ENCODE data around the gene RPS24. TPM values are rescaled to one million over a fixed set of nuclear protein-coding genes. Genes with fewer than 3 reads are reported as not detected.

Gene RPS24
- total RNA-seq, 2 donors from 2014 or later = 929 to 1,505 TPM

- Mint-ChIP-seq H3K4me1 (ENCODE audit: low read depth in 2 of 2) (peaks cover 0 to 2% of the 10 kb centered on the region in 2 donors), H3K4me3 (no peak overlapping the region), H3K36me3 (peaks cover 30% of the 10 kb centered on the region), H3K9me3 (no peaks in the 10 kb centered on the region), H3K27ac (no peak overlapping the region), H3K27me3 (no peaks in the 10 kb centered on the region)
- ATAC-seq (no peak), DNase-seq (ENCODE audit: low spot score) (no peak)
Observed at GRCh38 chr10:78011065-78011464, 22.6 kb upstream of the RPS24 start.

GRCh38 chr10:78013564-78013963 lies 20.1 kb upstream of the RPS24 start:
- peaks cover 26% of the 10 kb centered on the region for H3K36me3 Mint-ChIP-seq
- no peaks in the 10 kb centered on the region for H3K9me3 Mint-ChIP-seq
- no peak for DNase-seq (ENCODE audit: low spot score)
- no peak for ATAC-seq
- H3K27ac Mint-ChIP-seq = no peak overlapping the region
- H3K4me1 Mint-ChIP-seq (ENCODE audit: low read depth in 2 of 2) = peaks cover 0 to 2% of the 10 kb centered on the region in 2 donors
- no peak overlapping the region for H3K4me3 Mint-ChIP-seq
- no peaks in the 10 kb centered on the region for H3K27me3 Mint-ChIP-seq

GRCh38 chr10:78015546-78015945 lies 18.1 kb upstream of the RPS24 start:
- Mint-ChIP-seq H3K27ac (no peak overlapping the region), H3K9me3 (no peaks in the 10 kb centered on the region), H3K4me3 (no peak overlapping the region), H3K36me3 (peaks cover 23% of the 10 kb centered on the region), H3K27me3 (no peaks in the 10 kb centered on the region), H3K4me1 (ENCODE audit: low read depth in 2 of 2) (no peaks in the 10 kb centered on the region)
- DNase-seq (ENCODE audit: low spot score) = no peak
- no peak for ATAC-seq

- no peak for ATAC-seq
Observed at GRCh38 chr10:78017856-78018255, 15.8 kb upstream of the RPS24 start.

DNA sequence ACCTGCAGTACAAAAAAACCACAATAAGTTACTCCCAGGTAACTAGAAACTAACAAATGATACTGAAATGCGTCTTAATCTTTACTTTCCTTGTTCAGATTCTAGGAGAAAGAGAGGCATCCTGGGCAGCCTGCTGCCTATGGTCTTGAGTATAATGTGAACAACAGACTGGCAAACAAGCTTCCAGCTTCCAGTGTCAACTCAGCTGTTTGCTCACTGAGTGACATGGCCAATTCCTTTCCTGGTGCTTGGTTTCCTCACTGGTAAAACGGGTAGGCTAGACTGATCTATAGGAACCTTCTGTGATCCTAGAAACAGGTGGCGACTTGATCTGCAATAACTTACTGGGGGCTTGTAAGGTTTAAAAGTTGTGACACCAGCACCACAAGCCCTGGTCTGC lies 14.4 kb upstream of the RPS24 start:
- peaks cover 39% of the 10 kb centered on the region for H3K36me3 Mint-ChIP-seq
- no peaks in the 10 kb centered on the region for H3K4me1 Mint-ChIP-seq (ENCODE audit: low read depth in 2 of 2)
- no peak overlapping the region for H3K4me3 Mint-ChIP-seq
- no peak for DNase-seq (ENCODE audit: low spot score)
- ATAC-seq = no peak
- no peaks in the 10 kb centered on the region for H3K27me3 Mint-ChIP-seq
- no peaks in the 10 kb centered on the region for H3K9me3 Mint-ChIP-seq
- no peak overlapping the region for H3K27ac Mint-ChIP-seq

More at GRCh38 chr10:78017856-78018255, 15.8 kb upstream of the RPS24 start:
- Mint-ChIP-seq H3K27ac (no peak overlapping the region), H3K36me3 (peaks cover 42% of the 10 kb centered on the region), H3K9me3 (no peaks in the 10 kb centered on the region), H3K4me3 (no peak overlapping the region), H3K27me3 (no peaks in the 10 kb centered on the region), H3K4me1 (ENCODE audit: low read depth in 2 of 2) (no peaks in the 10 kb centered on the region)
- no peak for DNase-seq (ENCODE audit: low spot score)

DNA sequence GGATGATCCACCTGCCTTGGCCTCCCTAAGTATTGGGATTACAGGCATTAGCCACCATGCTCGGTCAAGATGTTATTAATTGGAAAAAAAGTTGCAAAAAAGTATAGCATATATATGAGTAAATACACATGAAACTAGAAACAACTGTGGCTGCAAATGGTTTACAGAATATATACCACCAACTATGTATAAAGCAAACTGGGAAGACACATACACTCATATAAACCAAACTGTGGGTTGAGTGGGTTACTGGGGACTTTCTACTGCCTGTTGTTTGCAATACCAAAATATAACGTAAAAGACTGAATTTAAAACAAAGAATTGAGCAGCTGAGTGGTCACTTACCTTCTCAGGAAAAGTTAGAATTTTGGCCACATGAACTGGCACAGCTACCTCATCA lies 12.5 kb upstream of the RPS24 start:
- Mint-ChIP-seq H3K4me1 (ENCODE audit: low read depth in 2 of 2) (peaks cover under 1 to 3% of the 10 kb centered on the region in 2 donors), H3K27ac (no peak overlapping the region), H3K27me3 (no peaks in the 10 kb centered on the region), H3K9me3 (no peaks in the 10 kb centered on the region), H3K4me3 (no peak overlapping the region), H3K36me3 (peaks cover 53% of the 10 kb centered on the region)
- no peak for ATAC-seq
- DNase-seq (ENCODE audit: low spot score) = no peak

- Mint-ChIP-seq H3K4me1 (ENCODE audit: low read depth in 2 of 2) (peaks cover 20 to 22% of the 10 kb centered on the region in 2 donors), H3K27ac (no peak overlapping the region), H3K9me3 (no peaks in the 10 kb centered on the region), H3K27me3 (no peaks in the 10 kb centered on the region), H3K36me3 (peaks cover 53% of the 10 kb centered on the region), H3K4me3 (no peak overlapping the region)
- ATAC-seq (no peak), DNase-seq (ENCODE audit: low spot score) (no peak)
Observed at GRCh38 chr10:78023741-78024140, 9.9 kb upstream of the RPS24 start.

DNA sequence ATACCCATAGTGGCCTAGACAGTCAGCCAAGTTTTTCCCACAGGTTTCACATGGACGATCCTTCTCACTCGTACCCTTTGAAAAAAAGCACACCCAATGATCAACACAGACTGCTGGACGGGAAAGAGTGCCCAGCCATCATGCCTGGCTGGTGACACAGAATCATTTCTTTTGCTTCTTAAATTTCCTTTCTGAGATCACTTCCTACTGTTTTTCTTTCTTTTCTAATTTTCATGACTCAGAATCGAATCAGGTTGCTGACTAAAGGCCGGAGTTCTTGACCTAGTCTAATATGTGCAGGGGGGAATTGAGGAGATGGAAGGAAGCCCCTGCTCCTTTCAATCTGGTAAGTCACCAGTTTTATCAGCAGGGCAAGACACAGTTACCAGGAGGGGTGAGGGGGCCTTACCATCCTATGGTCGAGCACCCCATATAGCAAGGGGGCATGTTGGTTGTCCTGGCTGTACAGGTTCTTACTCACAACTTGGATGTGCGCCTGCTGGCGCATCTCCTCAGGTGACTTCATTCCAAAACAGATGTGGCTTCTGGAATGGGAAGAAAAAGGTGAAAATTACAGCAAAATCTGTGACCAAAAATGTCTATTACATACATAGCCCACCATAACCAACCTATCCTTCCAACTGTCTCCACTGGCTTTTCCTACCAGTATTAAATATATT lies 7.8 kb upstream of the RPS24 start:
- peaks cover 49% of the 10 kb centered on the region for H3K36me3 Mint-ChIP-seq
- no peak for ATAC-seq
- peaks cover 30 to 32% of the 10 kb centered on the region in 2 donors for H3K4me1 Mint-ChIP-seq (ENCODE audit: low read depth in 2 of 2)
- H3K4me3 Mint-ChIP-seq = no peak overlapping the region
- no peaks in the 10 kb centered on the region for H3K27me3 Mint-ChIP-seq
- no peak for DNase-seq (ENCODE audit: low spot score)
- no peaks in the 10 kb centered on the region for H3K9me3 Mint-ChIP-seq
- H3K27ac Mint-ChIP-seq = no peak overlapping the region

GRCh38 chr10:78028438-78029268 lies 5.0 kb upstream of the RPS24 start:
- DNase-seq (ENCODE audit: low spot score) = peak; percentile 62
- peak in 1 of 2 donors; percentile 38 for ATAC-seq
- Mint-ChIP-seq H3K27ac (peak overlapping the region; percentile 97 to 99), H3K27me3 (no peaks in the 10 kb centered on the region), H3K9me3 (no peaks in the 10 kb centered on the region), H3K4me3 (peak overlapping the region; percentile 98), H3K36me3 (peaks cover 30% of the 10 kb centered on the region), H3K4me1 (ENCODE audit: low read depth in 2 of 2) (peaks cover 30 to 32% of the 10 kb centered on the region in 2 donors)

DNA sequence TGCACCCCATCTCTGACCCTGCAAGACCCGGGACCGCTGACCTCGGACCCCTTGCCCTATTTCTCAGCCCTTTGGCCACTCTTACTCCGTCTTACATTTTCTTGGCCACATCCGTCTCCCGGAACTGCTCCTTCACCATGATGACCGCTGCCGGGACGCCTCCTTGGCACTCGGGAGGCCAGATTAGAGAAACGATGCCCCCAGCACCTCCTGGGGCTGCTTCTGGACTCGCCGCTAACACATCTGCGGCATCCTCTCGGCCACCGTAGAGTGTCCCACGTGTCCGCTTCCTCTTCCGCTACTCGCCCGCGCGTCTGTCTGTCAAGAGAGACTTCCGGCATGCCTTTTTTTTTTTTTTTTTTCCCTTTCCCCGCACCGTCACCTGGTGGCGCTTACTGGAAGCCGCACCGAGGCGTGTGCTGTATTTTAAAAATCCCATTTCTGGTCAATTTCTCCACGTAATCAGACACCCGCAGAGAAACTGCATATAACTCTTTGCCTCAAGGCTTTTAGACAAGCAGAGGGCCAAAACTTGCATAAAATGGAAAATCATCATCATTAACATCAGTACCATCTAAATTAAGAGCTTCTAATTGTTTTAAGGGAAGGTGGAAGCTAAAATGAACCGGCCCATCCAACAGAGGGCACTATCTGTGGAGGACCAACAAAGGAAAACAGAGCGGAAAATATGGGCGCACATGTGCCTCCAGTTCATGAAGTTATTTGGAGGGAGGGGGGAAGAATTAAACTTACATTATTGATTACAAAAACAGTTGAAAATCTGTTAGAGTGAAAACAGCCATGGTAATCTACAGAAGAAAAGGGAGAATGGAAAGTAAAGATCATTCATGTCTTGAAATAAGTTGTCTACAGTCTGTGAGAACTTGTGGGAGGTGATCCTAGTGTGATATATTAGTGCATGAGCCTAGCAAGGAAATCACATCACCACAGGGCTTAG lies 4.1 kb upstream of the RPS24 start, which contains the start of gene POLR3A:
Gene POLR3A, minus strand, starts transcription at position 247 of the 958 bp plus-strand sequence. Its CDS starts 108 bp downstream, at position 139.
- Mint-ChIP-seq H3K4me1 (ENCODE audit: low read depth in 2 of 2) (peaks cover 34 to 35% of the 10 kb centered on the region in 2 donors), H3K4me3 (peak within 1 kb of the TSS; percentile 98), H3K27me3 (no peaks in the 10 kb centered on the region), H3K9me3 (no peaks in the 10 kb centered on the region), H3K36me3 (peaks cover 28% of the 10 kb centered on the region), H3K27ac (peak within 1 kb of the TSS; percentile 97 to 99)
- ATAC-seq (peak; percentile 79 to 83), DNase-seq (ENCODE audit: low spot score) (peak; percentile 94)

DNA sequence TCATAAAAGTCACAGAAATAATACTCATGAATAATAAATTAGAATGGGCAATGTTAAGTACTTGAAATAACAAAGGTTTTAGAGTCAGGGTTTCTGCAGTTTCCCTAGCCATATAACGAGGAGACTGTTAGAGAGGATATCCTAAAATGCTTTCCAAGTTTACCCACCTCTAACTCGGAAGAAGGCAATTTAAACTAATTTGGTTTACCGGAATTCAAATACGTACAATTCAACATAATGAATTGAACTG lies 351 bp upstream of the RPS24 start:
- H3K9me3 Mint-ChIP-seq = no peaks in the 10 kb centered on the region
- H3K36me3 Mint-ChIP-seq = peaks cover 40% of the 10 kb centered on the region
- no peak for ATAC-seq
- DNase-seq (ENCODE audit: low spot score) = no peak
- no peaks in the 10 kb centered on the region for H3K27me3 Mint-ChIP-seq
- peak overlapping the region; percentile 81 to 89 for H3K27ac Mint-ChIP-seq
- peaks cover 35 to 46% of the 10 kb centered on the region in 2 donors for H3K4me1 Mint-ChIP-seq (ENCODE audit: low read depth in 2 of 2)
- peak overlapping the region; percentile 97 for H3K4me3 Mint-ChIP-seq

DNA sequence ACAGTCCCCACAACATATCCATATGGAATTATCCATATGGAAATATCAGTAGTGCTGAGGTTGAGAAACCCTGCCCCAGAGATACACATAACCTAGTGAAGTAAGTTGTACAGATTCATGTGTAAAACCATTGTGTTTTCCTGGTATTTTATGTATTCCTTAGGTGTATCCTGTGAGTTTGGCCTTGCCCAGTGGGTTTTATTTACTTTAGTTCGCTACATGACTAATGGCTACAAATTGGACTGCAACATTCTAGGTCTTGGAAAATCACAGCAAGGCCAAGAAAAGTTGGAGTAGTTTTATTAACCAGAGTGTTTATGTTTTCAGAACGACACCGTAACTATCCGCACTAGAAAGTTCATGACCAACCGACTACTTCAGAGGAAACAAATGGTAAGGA lies 1.4 kb downstream of the RPS24 start:
- H3K27ac Mint-ChIP-seq = peak overlapping the region; percentile 81 to 89
- H3K36me3 Mint-ChIP-seq = peaks cover 44% of the 10 kb centered on the region
- ATAC-seq (no peak), DNase-seq (ENCODE audit: low spot score) (no peak)
- no peaks in the 10 kb centered on the region for H3K27me3 Mint-ChIP-seq
- peak overlapping the region; percentile 97 for H3K4me3 Mint-ChIP-seq
- H3K4me1 Mint-ChIP-seq (ENCODE audit: low read depth in 2 of 2) = peaks cover 35 to 43% of the 10 kb centered on the region in 2 donors
- H3K9me3 Mint-ChIP-seq = no peaks in the 10 kb centered on the region

- Mint-ChIP-seq H3K9me3 (no peaks in the 10 kb centered on the region), H3K4me1 (ENCODE audit: low read depth in 2 of 2) (peaks cover 33 to 43% of the 10 kb centered on the region in 2 donors), H3K36me3 (peaks cover 45% of the 10 kb centered on the region), H3K4me3 (peak overlapping the region; percentile 97), H3K27me3 (no peaks in the 10 kb centered on the region), H3K27ac (peak overlapping the region; percentile 81 to 89)
- no peak for ATAC-seq
- DNase-seq (ENCODE audit: low spot score) = no peak
Observed at GRCh38 chr10:78035437-78035836, 1.8 kb downstream of the RPS24 start.
